Measurements from ENCODE around the gene UQCC3.

DNA sequence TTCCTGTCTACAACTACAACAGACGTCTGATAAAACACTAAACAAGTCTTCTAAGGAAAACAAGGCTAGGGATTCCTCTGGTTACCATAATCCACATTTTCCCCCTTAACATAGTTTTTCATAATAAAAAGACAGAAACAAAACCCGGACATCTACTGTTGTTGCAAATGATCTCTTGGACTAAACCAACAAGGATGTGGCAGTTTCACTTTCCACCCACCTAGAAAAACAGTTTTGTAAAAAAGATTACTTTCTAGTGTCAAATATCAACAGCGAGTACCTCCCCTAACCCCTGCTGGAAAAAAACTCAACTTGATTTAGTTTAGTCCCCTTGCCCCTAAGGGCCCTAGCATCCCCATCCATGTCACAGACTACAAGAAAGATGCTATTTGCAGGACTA lies 41.4 kb downstream of the UQCC3 start:
- no peak for TF ChIP-seq ISL2 (CRISPR knock-in tag; IDR thresholded peaks at IDR 0.05)
- TF ChIP-seq TSC22D2 (CRISPR knock-in tag; IDR thresholded peaks at IDR 0.05; ENCODE audit: borderline replicate concordance), result no peak
- TF ChIP-seq EZH2 (conservative IDR thresholded peaks at IDR 0.05; ENCODE audit: low read depth, low read length), result no peak
- TF ChIP-seq, protein P1, sequence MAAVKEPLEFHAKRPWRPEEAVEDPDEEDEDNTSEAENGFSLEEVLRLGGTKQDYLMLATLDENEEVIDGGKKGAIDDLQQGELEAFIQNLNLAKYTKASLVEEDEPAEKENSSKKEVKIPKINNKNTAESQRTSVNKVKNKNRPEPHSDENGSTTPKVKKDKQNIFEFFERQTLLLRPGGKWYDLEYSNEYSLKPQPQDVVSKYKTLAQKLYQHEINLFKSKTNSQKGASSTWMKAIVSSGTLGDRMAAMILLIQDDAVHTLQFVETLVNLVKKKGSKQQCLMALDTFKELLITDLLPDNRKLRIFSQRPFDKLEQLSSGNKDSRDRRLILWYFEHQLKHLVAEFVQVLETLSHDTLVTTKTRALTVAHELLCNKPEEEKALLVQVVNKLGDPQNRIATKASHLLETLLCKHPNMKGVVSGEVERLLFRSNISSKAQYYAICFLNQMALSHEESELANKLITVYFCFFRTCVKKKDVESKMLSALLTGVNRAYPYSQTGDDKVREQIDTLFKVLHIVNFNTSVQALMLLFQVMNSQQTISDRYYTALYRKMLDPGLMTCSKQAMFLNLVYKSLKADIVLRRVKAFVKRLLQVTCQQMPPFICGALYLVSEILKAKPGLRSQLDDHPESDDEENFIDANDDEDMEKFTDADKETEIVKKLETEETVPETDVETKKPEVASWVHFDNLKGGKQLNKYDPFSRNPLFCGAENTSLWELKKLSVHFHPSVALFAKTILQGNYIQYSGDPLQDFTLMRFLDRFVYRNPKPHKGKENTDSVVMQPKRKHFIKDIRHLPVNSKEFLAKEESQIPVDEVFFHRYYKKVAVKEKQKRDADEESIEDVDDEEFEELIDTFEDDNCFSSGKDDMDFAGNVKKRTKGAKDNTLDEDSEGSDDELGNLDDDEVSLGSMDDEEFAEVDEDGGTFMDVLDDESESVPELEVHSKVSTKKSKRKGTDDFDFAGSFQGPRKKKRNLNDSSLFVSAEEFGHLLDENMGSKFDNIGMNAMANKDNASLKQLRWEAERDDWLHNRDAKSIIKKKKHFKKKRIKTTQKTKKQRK (IDR thresholded peaks at IDR 0.05; ENCODE audit: low read length), result no peak
- TF ChIP-seq KDM1A (CRISPR knock-in tag; IDR thresholded peaks at IDR 0.05), result no peak
- TF ChIP-seq, protein P2, sequence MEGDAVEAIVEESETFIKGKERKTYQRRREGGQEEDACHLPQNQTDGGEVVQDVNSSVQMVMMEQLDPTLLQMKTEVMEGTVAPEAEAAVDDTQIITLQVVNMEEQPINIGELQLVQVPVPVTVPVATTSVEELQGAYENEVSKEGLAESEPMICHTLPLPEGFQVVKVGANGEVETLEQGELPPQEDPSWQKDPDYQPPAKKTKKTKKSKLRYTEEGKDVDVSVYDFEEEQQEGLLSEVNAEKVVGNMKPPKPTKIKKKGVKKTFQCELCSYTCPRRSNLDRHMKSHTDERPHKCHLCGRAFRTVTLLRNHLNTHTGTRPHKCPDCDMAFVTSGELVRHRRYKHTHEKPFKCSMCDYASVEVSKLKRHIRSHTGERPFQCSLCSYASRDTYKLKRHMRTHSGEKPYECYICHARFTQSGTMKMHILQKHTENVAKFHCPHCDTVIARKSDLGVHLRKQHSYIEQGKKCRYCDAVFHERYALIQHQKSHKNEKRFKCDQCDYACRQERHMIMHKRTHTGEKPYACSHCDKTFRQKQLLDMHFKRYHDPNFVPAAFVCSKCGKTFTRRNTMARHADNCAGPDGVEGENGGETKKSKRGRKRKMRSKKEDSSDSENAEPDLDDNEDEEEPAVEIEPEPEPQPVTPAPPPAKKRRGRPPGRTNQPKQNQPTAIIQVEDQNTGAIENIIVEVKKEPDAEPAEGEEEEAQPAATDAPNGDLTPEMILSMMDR (CRISPR knock-in tag; IDR thresholded peaks at IDR 0.05), result no peak
- TF ChIP-seq NFATC3 (CRISPR knock-in tag; IDR thresholded peaks at IDR 0.05), result no peak
- TF ChIP-seq, protein P3, sequence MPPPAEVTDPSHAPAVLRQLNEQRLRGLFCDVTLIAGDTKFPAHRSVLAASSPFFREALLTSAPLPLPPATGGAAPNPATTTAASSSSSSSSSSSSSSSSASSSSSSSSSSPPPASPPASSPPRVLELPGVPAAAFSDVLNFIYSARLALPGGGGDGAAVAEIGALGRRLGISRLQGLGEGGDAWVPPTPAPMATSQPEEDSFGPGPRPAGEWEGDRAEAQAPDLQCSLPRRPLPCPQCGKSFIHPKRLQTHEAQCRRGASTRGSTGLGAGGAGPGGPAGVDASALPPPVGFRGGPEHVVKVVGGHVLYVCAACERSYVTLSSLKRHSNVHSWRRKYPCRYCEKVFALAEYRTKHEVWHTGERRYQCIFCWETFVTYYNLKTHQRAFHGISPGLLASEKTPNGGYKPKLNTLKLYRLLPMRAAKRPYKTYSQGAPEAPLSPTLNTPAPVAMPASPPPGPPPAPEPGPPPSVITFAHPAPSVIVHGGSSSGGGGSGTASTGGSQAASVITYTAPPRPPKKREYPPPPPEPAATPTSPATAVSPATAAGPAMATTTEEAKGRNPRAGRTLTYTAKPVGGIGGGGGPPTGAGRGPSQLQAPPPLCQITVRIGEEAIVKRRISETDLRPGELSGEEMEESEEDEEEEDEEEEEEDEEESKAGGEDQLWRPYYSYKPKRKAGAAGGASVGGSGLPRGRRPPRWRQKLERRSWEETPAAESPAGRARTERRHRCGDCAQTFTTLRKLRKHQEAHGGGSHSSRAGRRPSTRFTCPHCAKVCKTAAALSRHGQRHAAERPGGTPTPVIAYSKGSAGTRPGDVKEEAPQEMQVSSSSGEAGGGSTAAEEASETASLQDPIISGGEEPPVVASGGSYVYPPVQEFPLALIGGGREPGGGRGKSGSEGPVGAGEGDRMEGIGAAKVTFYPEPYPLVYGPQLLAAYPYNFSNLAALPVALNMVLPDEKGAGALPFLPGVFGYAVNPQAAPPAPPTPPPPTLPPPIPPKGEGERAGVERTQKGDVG (CRISPR knock-in tag; IDR thresholded peaks at IDR 0.05; ENCODE audit: borderline replicate concordance), result no peak
- no peak for TF ChIP-seq JUNB (CRISPR knock-in tag; IDR thresholded peaks at IDR 0.05; ENCODE audit: borderline replicate concordance)
- no peak for TF ChIP-seq ZNF225 (CRISPR knock-in tag; IDR thresholded peaks at IDR 0.05)
- TF ChIP-seq FOXM1 (CRISPR knock-in tag; IDR thresholded peaks at IDR 0.05), result no peak
- no peak for TF ChIP-seq ZBTB1 (CRISPR knock-in tag; IDR thresholded peaks at IDR 0.05; ENCODE audit: borderline replicate concordance)
- no peak for TF ChIP-seq NFIC (IDR thresholded peaks at IDR 0.05; ENCODE audit: low read length)
- TF ChIP-seq GATAD2A (CRISPR knock-in tag; IDR thresholded peaks at IDR 0.05), result no peak
